ENCODE measurements around the gene WDR82. TPM values are rescaled to one million over a fixed set of nuclear protein-coding genes. Genes with fewer than 3 reads are reported as not detected.
"Not testable (repeated sequence)": the region's sequence is repeated elsewhere in the genome, so short reads cannot be mapped to it uniquely, and the experiment has no call there.

Gene WDR82
- total RNA-seq, 2 experiments from 2014 or later: 110 to 111 TPM

DNA sequence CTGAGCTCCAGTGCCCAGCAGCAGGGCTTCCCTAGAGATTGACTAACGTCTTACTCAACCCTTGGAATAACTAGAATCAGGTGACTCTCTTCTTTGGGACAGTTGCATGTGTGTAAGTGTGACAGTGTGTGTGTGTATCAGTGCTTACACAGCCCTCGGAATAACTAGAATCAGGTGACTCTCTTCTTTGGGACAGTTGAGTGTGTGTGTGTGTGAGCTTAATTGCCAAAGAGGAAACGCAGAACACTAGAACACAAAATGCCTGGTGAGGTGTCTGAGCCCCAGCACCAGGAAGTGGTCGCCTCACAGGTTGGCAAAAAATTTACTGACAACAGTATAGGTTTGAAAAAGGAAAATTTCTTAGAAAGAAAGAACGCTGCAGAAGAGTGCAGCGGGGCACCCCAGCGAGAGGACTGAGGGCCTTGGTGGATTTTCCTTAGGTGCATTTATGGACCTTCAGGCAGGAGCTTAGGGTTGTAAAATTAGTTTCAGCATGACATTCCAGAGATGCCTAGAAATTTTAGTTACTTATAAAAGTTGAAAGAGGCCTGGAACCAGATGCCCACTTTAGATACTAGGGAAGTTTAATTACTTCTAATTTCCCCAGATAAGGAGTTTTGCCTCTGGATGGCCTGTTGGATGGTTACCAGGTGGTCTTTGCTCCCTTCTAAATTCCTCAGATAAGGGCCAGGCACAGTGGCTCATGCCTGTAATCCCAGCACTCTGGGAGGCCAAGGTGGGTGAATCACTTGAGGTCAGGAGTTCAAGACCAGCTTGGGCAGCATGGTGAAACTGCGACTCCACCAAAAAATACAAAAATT, 3.7 kb upstream of the WDR82 start:
- POLR2A ChIA-PET: interaction anchor here (0.7 to 1.7 kb wide), 6 partner anchors 11 to 62 kb away, joined by 3 to 6 read pairs (median 4); partner anchors contain the start of gene TWF2
- Mint-ChIP-seq H3K9me3 (no peaks in the 10 kb centered on the region), H3K4me1 (ENCODE audit: low read depth) (peaks cover 53% of the 10 kb centered on the region), H3K27ac (peak overlapping the region; percentile 87), H3K4me3 (peak overlapping the region; percentile 28), H3K27me3 (no peaks in the 10 kb centered on the region), H3K36me3 (peaks cover 23% of the 10 kb centered on the region)
- DNase-seq: peak; percentile 65
- CTCF ChIA-PET: interaction anchor here (0.7 to 12.1 kb wide), 5 partner anchors 43 to 60 kb away, joined by 3 to 148 read pairs (median 26); partner anchors contain the start of gene TWF2
- intact Hi-C loops (cut with micrococcal nuclease): loop anchor here (10.0 kb wide), 1 partner anchor 253 kb away; the partner anchor contains the start of genes NT5DC2 and UQCC5

DNA sequence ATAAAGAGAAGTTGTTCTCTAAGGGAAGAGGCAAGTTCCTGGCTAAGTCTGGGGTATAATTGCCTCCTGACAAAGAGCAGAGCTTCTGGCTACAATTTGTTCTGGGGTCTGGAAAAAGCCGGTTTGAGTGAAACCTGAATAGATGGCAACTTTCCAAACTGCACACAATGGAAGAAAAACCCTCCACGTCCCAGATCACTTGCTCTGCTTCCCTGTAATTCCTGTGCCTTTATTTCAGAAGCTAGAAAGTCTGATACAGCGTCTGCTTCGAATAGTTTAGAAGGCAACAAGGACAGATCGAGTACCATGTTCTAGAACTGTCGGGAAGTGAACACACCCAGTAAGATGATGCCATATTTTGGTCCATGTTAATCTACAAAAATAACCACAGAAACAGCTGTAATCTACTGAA, 1.6 kb upstream of the WDR82 start:
- Mint-ChIP-seq H3K9me3 (no peaks in the 10 kb centered on the region), H3K27me3 (no peaks in the 10 kb centered on the region), H3K27ac (peak overlapping the region; percentile 95), H3K36me3 (peaks cover 39% of the 10 kb centered on the region), H3K4me3 (peak overlapping the region; percentile 92), H3K4me1 (ENCODE audit: low read depth) (peaks cover 49% of the 10 kb centered on the region)
- intact Hi-C loops (cut with micrococcal nuclease): loop anchor here (10.0 kb wide), 1 partner anchor 255 kb away; the partner anchor contains the start of genes NT5DC2 and UQCC5
- CTCF ChIA-PET: interaction anchor here (0.8 to 12.1 kb wide), 10 partner anchors 8 to 133 kb away, joined by 3 to 148 read pairs (median 15); partner anchors contain the start of genes GLYCTK, PPM1M and TWF2
- DNase-seq: no peak
- POLR2A ChIA-PET: interaction anchor here (0.8 to 5.1 kb wide), 11 partner anchors 8 to 306 kb away, joined by 4 to 128 read pairs (median 14); partner anchors contain the start of genes ABHD14A, ABHD14B, GLYCTK and PPM1M

DNA sequence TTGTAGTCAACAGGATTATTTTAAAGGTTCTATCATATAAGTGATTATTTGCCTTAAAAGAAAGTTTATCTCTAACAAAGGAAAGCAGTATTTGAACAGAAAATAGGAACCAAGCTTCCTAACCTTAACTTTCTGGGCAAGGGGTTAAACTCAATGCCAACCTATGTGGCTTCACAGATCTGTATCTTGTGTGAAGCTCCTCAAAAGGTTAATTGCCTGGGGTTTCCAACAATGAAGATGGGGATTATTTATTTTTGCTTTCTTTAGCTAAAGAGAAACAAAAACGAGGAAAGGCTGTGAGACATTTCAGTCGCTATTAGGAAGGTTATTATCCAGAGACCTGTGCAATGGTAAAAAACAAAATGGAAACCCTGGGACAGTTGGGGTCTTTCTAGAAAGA, 1.1 kb upstream of the WDR82 start:
- POLR2A ChIA-PET: interaction anchor here (0.8 to 5.1 kb wide), 9 partner anchors 8 to 305 kb away, joined by 5 to 128 read pairs (median 16); partner anchors contain the start of genes ABHD14A, ABHD14B, GLYCTK and PPM1M
- Mint-ChIP-seq H3K27me3 (no peaks in the 10 kb centered on the region), H3K36me3 (peaks cover 41% of the 10 kb centered on the region), H3K4me3 (peak overlapping the region; percentile 92), H3K27ac (peak overlapping the region; percentile 95), H3K4me1 (ENCODE audit: low read depth) (peaks cover 50% of the 10 kb centered on the region), H3K9me3 (no peaks in the 10 kb centered on the region)
- DNase-seq: no peak
- CTCF ChIA-PET: interaction anchor here (0.8 to 12.1 kb wide), 10 partner anchors 9 to 134 kb away, joined by 3 to 148 read pairs (median 15); partner anchors contain the start of genes GLYCTK, PPM1M and TWF2
- intact Hi-C loops (cut with micrococcal nuclease): loop anchor here (5.0 to 10.0 kb wide), 3 partner anchors 127 to 1675 kb away; partner anchors contain the start of gene POC1A

DNA sequence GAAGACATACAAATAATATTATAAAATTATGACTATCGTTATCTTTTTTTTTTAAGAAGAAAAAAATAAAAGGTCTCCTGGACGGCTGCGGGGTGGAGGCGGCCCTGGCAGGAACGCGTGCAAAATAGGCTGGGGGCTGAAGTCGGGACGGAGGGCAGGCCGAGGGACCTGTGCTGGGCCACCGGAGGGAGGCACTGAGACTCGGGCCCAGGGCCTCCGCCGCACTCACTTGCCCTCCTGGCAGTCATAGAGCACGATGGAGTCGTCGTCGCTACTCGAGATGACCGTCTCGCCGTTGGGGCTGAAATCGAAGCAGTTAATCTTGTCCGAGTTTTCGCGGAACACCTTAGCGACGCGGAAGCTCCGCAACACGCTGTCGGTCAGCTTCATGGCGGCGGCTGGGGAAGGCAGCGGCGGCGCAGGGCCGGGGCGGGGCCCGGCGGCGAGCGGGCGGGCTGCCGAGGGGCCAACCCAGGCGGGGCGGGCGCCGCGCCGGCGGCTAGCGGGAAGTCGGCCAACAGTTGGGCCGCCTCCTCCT, 408 bp downstream of the WDR82 start:
- DNase-seq: peak; percentile 74
- H3K4me1 Mint-ChIP-seq (ENCODE audit: low read depth): peaks cover 54% of the 10 kb centered on the region
- H3K36me3 Mint-ChIP-seq: peaks cover 55% of the 10 kb centered on the region

DNA sequence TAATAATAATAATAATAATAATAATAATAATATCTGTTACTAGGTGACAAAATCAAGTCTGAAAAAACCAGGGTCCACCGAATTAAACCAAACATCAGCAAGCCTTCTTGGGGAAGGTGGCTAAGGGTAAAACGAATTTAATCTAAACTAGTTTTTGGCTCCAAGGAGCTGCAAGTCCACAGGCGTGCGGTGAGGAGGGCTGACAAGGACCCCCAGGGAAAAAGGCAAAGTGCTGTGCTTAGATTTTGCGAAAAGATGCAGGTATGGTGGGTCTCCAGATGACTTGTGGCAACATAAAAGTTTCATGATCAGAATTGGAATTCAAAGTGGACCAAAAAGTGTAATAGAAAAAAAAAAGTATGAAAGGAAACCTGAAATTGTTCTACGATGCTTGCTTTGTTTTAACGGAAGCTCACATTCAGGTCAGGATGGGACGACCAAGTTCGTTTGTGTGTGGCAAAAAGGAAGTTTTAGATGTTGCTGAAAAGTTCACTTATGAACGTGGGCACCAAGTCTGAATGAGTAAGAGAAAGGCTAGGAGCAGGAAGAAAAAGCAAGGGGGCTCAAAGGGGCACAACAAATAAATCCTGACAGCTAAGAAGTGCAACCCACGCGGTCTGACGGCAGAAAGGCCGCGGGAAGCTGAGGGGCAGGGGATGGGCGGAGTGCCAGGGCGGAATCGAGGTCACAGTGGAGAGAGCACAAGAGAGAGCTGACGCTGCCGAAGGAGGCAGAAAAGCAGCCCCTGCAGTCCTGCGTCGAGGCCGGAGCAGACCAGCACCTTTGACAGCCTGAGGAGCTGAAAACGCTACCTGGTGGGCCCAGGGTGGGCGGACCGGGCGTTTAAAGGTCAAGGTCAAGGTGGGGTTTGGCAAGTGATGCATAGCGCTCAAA, 1.1 kb downstream of the WDR82 start:
- Mint-ChIP-seq H3K27me3 (no peaks in the 10 kb centered on the region), H3K36me3 (peaks cover 59% of the 10 kb centered on the region), H3K4me3 (peak overlapping the region; percentile 92), H3K27ac (peak overlapping the region; percentile 95), H3K4me1 (ENCODE audit: low read depth) (peaks cover 54% of the 10 kb centered on the region), H3K9me3 (no peaks in the 10 kb centered on the region)
- DNase-seq: peak; percentile 91
- ChIA-PET POLR2A (interaction anchor here (0.6 to 5.1 kb wide), 20 partner anchors 8 to 445 kb away, joined by 3 to 128 read pairs (median 5); partner anchors contain the start of genes GLYCTK, PPM1M, RPL29 and TLR9), CTCF (interaction anchor here (0.7 to 12.1 kb wide), 12 partner anchors 11 to 304 kb away, joined by 3 to 148 read pairs (median 18); partner anchors contain the start of genes ABHD14B, GLYCTK and TWF2)
- intact Hi-C loops (cut with micrococcal nuclease): loop anchor here (1.0 to 10.0 kb wide), 4 partner anchors 9 to 1673 kb away; partner anchors contain the start of gene POC1A

More for the DNA sequence above, 408 bp downstream of the WDR82 start:
- ChIA-PET CTCF (interaction anchor here (0.7 to 12.1 kb wide), 13 partner anchors 10 to 61 kb away, joined by 3 to 148 read pairs (median 13); partner anchors contain the start of genes GLYCTK, PPM1M, TLR9 and TWF2), POLR2A (interaction anchor here (0.6 to 5.1 kb wide), 18 partner anchors 10 to 445 kb away, joined by 4 to 128 read pairs (median 8); partner anchors contain the start of genes GLYCTK, PPM1M, RPL29 and TLR9)
- H3K27ac Mint-ChIP-seq: peak overlapping the region; percentile 95
- H3K9me3 Mint-ChIP-seq: no peaks in the 10 kb centered on the region
- peak overlapping the region; percentile 92 for H3K4me3 Mint-ChIP-seq
- H3K27me3 Mint-ChIP-seq: no peaks in the 10 kb centered on the region
- intact Hi-C loops (cut with micrococcal nuclease): loop anchor here (1.0 to 10.0 kb wide), 7 partner anchors 9 to 1673 kb away; partner anchors contain the start of genes GLYCTK and POC1A

DNA sequence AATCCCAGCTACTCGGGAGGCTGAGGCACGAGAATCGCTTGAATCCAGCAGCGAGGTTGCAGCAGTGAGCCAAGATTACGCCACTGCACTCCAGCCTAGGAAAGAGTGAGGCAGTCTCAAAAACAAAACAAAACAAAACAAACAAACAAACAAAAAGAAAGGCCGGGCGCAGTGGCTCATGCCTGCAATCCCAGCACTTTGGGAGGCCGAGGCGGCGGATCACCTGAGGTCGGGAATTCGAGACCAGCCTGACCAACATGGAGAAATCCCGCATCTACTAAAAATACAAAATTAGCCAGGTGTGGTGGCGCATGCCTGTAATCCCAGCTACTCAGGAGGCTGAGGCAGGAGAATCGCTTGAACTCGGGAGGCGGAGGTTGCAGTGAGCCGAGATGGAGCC, 3.7 kb downstream of the WDR82 start:
- CTCF ChIA-PET: interaction anchor here (1.2 to 12.1 kb wide), 2 partner anchors 35 to 67 kb away, joined by 3 to 148 read pairs; partner anchors contain the start of gene TWF2
- peaks cover 78% of the 10 kb centered on the region for H3K36me3 Mint-ChIP-seq

DNA sequence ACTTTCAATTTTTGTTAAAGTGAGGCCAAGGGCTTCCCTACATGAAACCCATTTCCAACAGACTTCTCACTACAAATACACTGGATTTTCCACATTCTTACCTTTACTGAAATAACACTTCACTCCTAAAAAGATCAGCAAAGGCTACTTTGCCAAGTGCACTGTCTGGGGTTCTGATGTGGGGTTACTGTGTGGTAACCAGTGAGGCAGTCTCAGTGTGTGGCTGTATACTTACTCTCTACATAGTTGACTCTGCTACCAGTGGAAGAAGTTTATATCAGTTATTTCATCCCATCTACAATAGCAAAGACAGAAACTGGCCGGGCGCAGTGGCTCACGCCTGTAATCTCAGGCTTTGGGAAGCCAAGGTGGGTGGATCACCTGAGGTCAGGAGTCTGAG, 5.6 kb downstream of the WDR82 start:
- no peaks in the 10 kb centered on the region for H3K9me3 Mint-ChIP-seq
- peaks cover 69% of the 10 kb centered on the region for H3K4me1 Mint-ChIP-seq (ENCODE audit: low read depth)
- ChIA-PET CTCF (interaction anchor here (0.9 to 3.1 kb wide), 5 partner anchors 19 to 67 kb away, joined by 3 to 15 read pairs (median 7); partner anchors contain the start of gene PPM1M), POLR2A (interaction anchor here (1.5 to 3.8 kb wide), 4 partner anchors 11 to 34 kb away, joined by 4 to 26 read pairs (median 11); partner anchors contain the start of gene TWF2)
- H3K36me3 Mint-ChIP-seq: peaks cover 83% of the 10 kb centered on the region
- peak; percentile 29 for DNase-seq
- no peaks in the 10 kb centered on the region for H3K27me3 Mint-ChIP-seq
- intact Hi-C loops (cut with micrococcal nuclease): loop anchor here (10.0 kb wide), 1 partner anchor 1668 kb away; no protein-coding TSS in a partner anchor
- peak overlapping the region; percentile 92 for H3K4me3 Mint-ChIP-seq
- H3K27ac Mint-ChIP-seq: peak overlapping the region; percentile 95

More for the DNA sequence above, 3.7 kb downstream of the WDR82 start:
- intact Hi-C loops (cut with micrococcal nuclease): loop anchor here (5.0 to 10.0 kb wide), 3 partner anchors 122 to 1670 kb away; partner anchors contain the start of gene POC1A
- H3K27ac Mint-ChIP-seq: peak overlapping the region; percentile 95
- H3K4me3 Mint-ChIP-seq: peak overlapping the region; percentile 92
- H3K27me3 Mint-ChIP-seq, POLR2A ChIA-PET, H3K9me3 Mint-ChIP-seq: not testable (repeated sequence)
- peak; percentile 7 for DNase-seq
- peaks cover 58% of the 10 kb centered on the region for H3K4me1 Mint-ChIP-seq (ENCODE audit: low read depth)

DNA sequence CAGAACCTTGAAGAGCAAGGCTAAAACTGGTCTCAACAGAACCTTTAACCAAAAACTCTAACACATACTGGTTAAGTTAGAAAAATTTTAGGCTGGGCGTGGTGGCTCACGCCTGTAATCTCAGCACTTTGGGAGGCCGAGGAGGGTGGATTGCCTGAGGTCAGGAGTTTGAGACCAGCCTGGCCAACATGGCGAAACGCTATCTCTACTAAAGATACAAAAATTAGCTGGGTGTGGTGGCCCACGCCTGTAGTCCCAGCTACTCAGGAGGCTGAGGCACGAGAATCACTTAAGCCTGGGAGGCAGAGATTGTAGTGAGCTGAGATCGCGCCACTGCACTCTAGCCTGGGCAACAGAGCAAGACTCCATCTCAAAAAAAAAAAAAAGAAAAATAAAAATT, 6.3 kb downstream of the WDR82 start:
- Mint-ChIP-seq H3K4me3 (peak overlapping the region; percentile 77), H3K36me3 (peaks cover 84% of the 10 kb centered on the region), H3K27ac (peak overlapping the region; percentile 91), H3K4me1 (ENCODE audit: low read depth) (peaks cover 75% of the 10 kb centered on the region)
- H3K9me3 Mint-ChIP-seq, H3K27me3 Mint-ChIP-seq: not testable (repeated sequence)
- DNase-seq: peak; percentile 10
- CTCF ChIA-PET: interaction anchor here (0.7 to 3.1 kb wide), 8 partner anchors 12 to 117 kb away, joined by 3 to 15 read pairs (median 6); partner anchors contain the start of genes POC1A and PPM1M
- intact Hi-C loops (cut with micrococcal nuclease): loop anchor here (10.0 kb wide), 1 partner anchor 1667 kb away; no protein-coding TSS in a partner anchor
- POLR2A ChIA-PET: interaction anchor here (1.1 to 3.8 kb wide), 7 partner anchors 10 to 33 kb away, joined by 3 to 26 read pairs (median 6); partner anchors contain the start of genes GLYCTK and TWF2

DNA sequence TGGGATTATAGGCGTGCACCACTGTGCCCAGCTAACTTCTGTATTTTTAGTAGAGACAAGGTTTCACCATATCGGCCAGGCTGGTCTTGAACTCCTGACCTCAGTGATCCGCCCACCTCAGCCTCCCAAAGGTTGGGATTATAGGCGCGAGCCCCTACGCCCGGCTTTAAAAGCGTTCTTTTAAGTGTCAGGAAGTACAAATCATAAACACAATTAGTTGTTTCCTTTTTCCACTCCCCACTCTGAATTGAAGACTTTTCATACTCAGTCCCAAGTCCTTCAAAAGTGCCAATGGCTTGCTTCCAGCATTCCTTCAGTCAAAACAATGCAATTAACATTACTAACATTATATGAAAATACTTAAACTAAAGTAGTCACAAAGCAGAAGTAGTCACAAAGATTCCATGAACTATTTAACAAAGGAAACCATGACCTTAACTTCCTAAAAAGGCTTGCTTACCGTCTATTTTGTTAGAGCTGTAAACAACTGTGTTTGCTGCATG, 8.1 kb downstream of the WDR82 start:
- ChIA-PET CTCF (interaction anchor here (0.7 to 3.1 kb wide), 9 partner anchors 10 to 69 kb away, joined by 3 to 15 read pairs (median 5); no protein-coding TSS in a partner anchor), POLR2A (interaction anchor here (1.1 to 3.8 kb wide), 5 partner anchors 9 to 30 kb away, joined by 3 to 26 read pairs (median 13); no protein-coding TSS in a partner anchor)
- Mint-ChIP-seq H3K27ac (peak overlapping the region; percentile 91), H3K27me3 (no peaks in the 10 kb centered on the region), H3K36me3 (peaks cover 80% of the 10 kb centered on the region), H3K9me3 (no peaks in the 10 kb centered on the region), H3K4me1 (ENCODE audit: low read depth) (peaks cover 85% of the 10 kb centered on the region), H3K4me3 (peak overlapping the region; percentile 77)
- peak; percentile 31 for DNase-seq
- intact Hi-C loops (cut with micrococcal nuclease): loop anchor here (10.0 kb wide), 1 partner anchor 1666 kb away; no protein-coding TSS in a partner anchor
